ENCODE results near the gene MBD2. TPM values are rescaled to one million over a fixed set of nuclear protein-coding genes. Genes with fewer than 3 reads are reported as not detected.

MBD2 gene
- total and polyA plus RNA-seq, 2 of the 8 experiments (the other 6 are each of a cell fraction or from before 2014, with no cell fraction given), result 36.2 to 52.7 TPM

- Histone ChIP-seq H3K4me3 (ENCODE audit: extremely low read depth in 1 of 4, insufficient read depth in 2 of 4, low read depth in 3 of 4, low read length in 4 of 4) (no peak overlapping the region), H3K23ac (ENCODE audit: insufficient read length) (no peak overlapping the region), H4K20me1 (replicated peaks in 1 of 2; ENCODE audit: control insufficient read depth in 1 of 2, insufficient read depth in 2 of 2, low read length in 2 of 2) (no peaks in the 10 kb centered on the region), H3K9me3 (ENCODE audit: insufficient read depth in 2 of 2, low read depth in 1 of 2, low read length in 1 of 2) (no peaks in the 10 kb centered on the region), H3K36me3 (ENCODE audit: control insufficient read depth in 2 of 4, insufficient read depth in 4 of 4, low read length in 3 of 4) (no peaks in the 10 kb centered on the region), H3K18ac (ENCODE audit: extremely low read depth, low read length) (no peak overlapping the region), H2BK12ac (ENCODE audit: low read depth, low read length) (no peak overlapping the region), H3K56ac (replicated peaks; ENCODE audit: insufficient read length, low read depth, low read length) (no peak overlapping the region), H2AFZ (ENCODE audit: low read length) (no peak overlapping the region), H4K91ac (replicated peaks; ENCODE audit: insufficient read length, low read length) (no peak overlapping the region), H2AK5ac (ENCODE audit: low read depth, low read length) (no peak overlapping the region), H2BK15ac (ENCODE audit: low read length) (no peak overlapping the region), H3K79me2 (ENCODE audit: control insufficient read depth in 1 of 2, insufficient read depth in 2 of 2, low read length in 2 of 2) (no peaks in the 10 kb centered on the region), H4K5ac (ENCODE audit: insufficient read length, low read depth, low read length) (no peak overlapping the region), H3K4ac (replicated peaks; ENCODE audit: insufficient read length, low read depth, low read length) (no peak overlapping the region), H3K27me3 (replicated peaks in 1 of 4; ENCODE audit: control insufficient read depth in 3 of 4, extremely low read depth in 1 of 4, insufficient read depth in 3 of 4, low read length in 3 of 4) (no peaks in the 10 kb centered on the region), H3K9ac (replicated peaks in 1 of 4; ENCODE audit: extremely low read depth in 1 of 4, low read depth in 3 of 4, low read length in 3 of 4) (no peak overlapping the region), H3K4me1 (replicated peaks in 1 of 4; ENCODE audit: control insufficient read depth in 3 of 4, insufficient read depth in 4 of 4, low read length in 3 of 4) (peaks cover 0 to 4% (median 3%) of the 10 kb centered on the region in 4 experiments; a peak in 3 of 7 replicates), H2BK120ac (replicated peaks; ENCODE audit: low read depth, low read length) (no peak overlapping the region), H3K23me2 (ENCODE audit: low read depth, low read length) (no peaks in the 10 kb centered on the region), H2BK20ac (ENCODE audit: low read length) (no peak overlapping the region), H3K4me2 (ENCODE audit: insufficient read depth in 1 of 2, low read depth in 2 of 2, low read length in 2 of 2) (no peak overlapping the region), H3K14ac (ENCODE audit: insufficient read length) (no peak overlapping the region), H3K79me1 (ENCODE audit: low read depth, low read length) (no peaks in the 10 kb centered on the region), H2BK5ac (ENCODE audit: low read depth, low read length) (no peak overlapping the region), H4K8ac (ENCODE audit: extremely low read depth, insufficient read depth, low read length) (no peak overlapping the region), H3K27ac (ENCODE audit: low read depth, low read length) (no peak overlapping the region)
- ChIA-PET CTCF (ENCODE audit: partially characterized antibody) (no interaction called here), POLR2A (ENCODE audit: partially characterized antibody) (no interaction called here)
- WGBS, 2 experiments (ENCODE audit: extremely low coverage in 1 of 2, insufficient coverage in 1 of 2, insufficient read length in 1 of 2, insufficient replicate concordance in 2 of 2, low coverage in 1 of 2, low lambda C conversion rate in 2 of 2, missing lambda C conversion rate in 1 of 2), result 93% methylated on average over 3 of the region's 3 CpGs; no CpG with 5 or more reads in 1 of the 2 experiments
- FAIRE-seq (no peak), DNase-seq (ENCODE audit: low read depth in 1 of 2, low spot score in 2 of 2) (no peak)
- TF ChIP-seq RXRA (IDR thresholded peaks at IDR 0.05; ENCODE audit: insufficient read depth, low read depth, low read length) (no peak), EP300 (IDR thresholded peaks at IDR 0.05; ENCODE audit: borderline replicate concordance in 1 of 2, low read depth in 2 of 2, low read length in 2 of 2) (no peak), SIX5 (IDR thresholded peaks at IDR 0.05; ENCODE audit: low read depth, low read length) (no peak), RNF2 (IDR thresholded peaks at IDR 0.05; ENCODE audit: borderline replicate concordance, low read depth, low read length, missing control alignments, poor library complexity, severe bottlenecking) (no peak), NANOG (IDR thresholded peaks at IDR 0.05; ENCODE audit: insufficient read depth, low read depth, low read length, poor library complexity, severe bottlenecking) (no peak), PHF8 (conservative IDR thresholded peaks at IDR 0.05; ENCODE audit: low read depth, low read length) (no peak), GTF2F1 (IDR thresholded peaks at IDR 0.05; ENCODE audit: borderline replicate concordance, low read depth, low read length) (no peak), E2F6 (IDR thresholded peaks at IDR 0.05) (no peak), CTCF (IDR thresholded peaks at IDR 0.05; ENCODE audit: control extremely low read depth in 1 of 3, insufficient read depth in 1 of 3, low read depth in 1 of 3, low read length in 3 of 3) (no peak), SP2 (IDR thresholded peaks at IDR 0.05; ENCODE audit: low read length) (no peak)
These were observed 37.4 kb upstream of the MBD2 start for GRCh38 chr18:54261894-54262293.

All from H1 (cell line).